HepG2 (cell line): ENCODE data around the gene LRRC74A. TPM values are rescaled to one million over a fixed set of nuclear protein-coding genes. Genes with fewer than 3 reads are reported as not detected.

ENCODE experiments used
- HMGXB3 ChIP-seq: sonication (generic); formaldehyde crosslinking; IDR thresholded peaks from 2 replicates; pipeline ENCODE4 v1.4.0; 2020; ENCODE audit warnings: missing genetic modification reagents, borderline replicate concordance
- MLXIP ChIP-seq: sonication (generic); formaldehyde crosslinking; IDR thresholded peaks from 2 replicates; pipeline ENCODE4 v1.9.0; 2021; ENCODE audit warnings: missing genetic modification reagents, borderline replicate concordance
- SOX13 ChIP-seq, 3 experiments: fragments of 450-650 bp in 1 of 3; sonication (generic) in 1 of 3; formaldehyde crosslinking in 1 of 3; IDR thresholded peaks in 2 of 3; conservative IDR thresholded peaks in 1 of 3; 2 replicates each; pipeline versions ENCODE4 v1.5.0 to v1.6.1; 2016 to 2020; ENCODE audit warnings: antibody characterized with exemption in 1 of 3, mild to moderate bottlenecking in 1 of 3, missing compliant biosample characterization in 1 of 3, missing genetic modification reagents in 1 of 3, moderate library complexity in 1 of 3
- ZFX ChIP-seq: sonication (generic); formaldehyde crosslinking; IDR thresholded peaks from 2 replicates; pipeline ENCODE4 v1.4.0; 2020; ENCODE audit warnings: mild to moderate bottlenecking, low read depth, missing genetic modification reagents, moderate library complexity
- ZNF556 ChIP-seq: sonication (generic); formaldehyde crosslinking; IDR thresholded peaks from 2 replicates; pipeline ENCODE4 v1.4.0; 2020; ENCODE audit warnings: mild to moderate bottlenecking, missing genetic modification reagents, borderline replicate concordance
- polyA plus RNA-seq, 8 experiments: library from polyadenylated mRNA; depleted of rRNA in 3 of 8; stranded (reverse) in 7 of 8; unstranded in 1 of 8; fragments of >200 nt; fragmentation: Illumina TruSeq in 4 of 8; extraction: Trizol in 4 of 8; gene quantifications; 2 replicates each; pipeline versions ENCODE4 v1.2.1 to v1.2.3, GENCODE V29; 2011 to 2016; ENCODE audit warnings: low read depth in 4 of 8, missing spikeins in 1 of 8, mixed read lengths in 1 of 8; ENCODE audit not compliant: insufficient read depth in 1 of 8
- total RNA-seq, 5 experiments: library from RNA; depleted of rRNA; stranded (reverse); fragments of >200 nt; fragmentation: Illumina TruSeq; extraction: Trizol; gene quantifications; 2 replicates each; pipeline ENCODE4 v1.2.3, GENCODE V29; 2016; ENCODE audit warnings: low read depth in 1 of 5

Gene LRRC74A
- total and polyA plus RNA-seq, 2 of the 13 experiments (the other 11 are each of a cell fraction or from before 2014, with no cell fraction given) = not detected

- TF ChIP-seq HMGXB3 (no peak), ZNF556 (no peak), MLXIP (CRISPR knock-in tag) (no peak), SOX13 (IDR thresholded peaks at IDR 0.05) (no peak), SOX13 (CRISPR knock-in tag; conservative IDR thresholded peaks at IDR 0.05 in 1 of 2, IDR thresholded peaks at IDR 0.05 in 1 of 2) (no peak), ZFX (no peak)
- TF ChIP-seq, all 625 proteins: peak for 0
Measured at GRCh38 chr14:76780360-76780759, 45.8 kb upstream of the LRRC74A start (continued).
